ENCODE results near the gene RYR2. TPM values are rescaled to one million over a fixed set of nuclear protein-coding genes. Genes with fewer than 3 reads are reported as not detected.

The RYR2 gene
- total and polyA plus RNA-seq, 8 donors = 0.25 to 33.5 (median 2.5) TPM

- TF ChIP-seq POLR2AphosphoS5 (IDR thresholded peaks at IDR 0.05) (no peak), EP300 (IDR thresholded peaks at IDR 0.05) (no peak), POLR2A (IDR thresholded peaks at IDR 0.05) (no peak)
- TF ChIP-seq, protein P1, sequence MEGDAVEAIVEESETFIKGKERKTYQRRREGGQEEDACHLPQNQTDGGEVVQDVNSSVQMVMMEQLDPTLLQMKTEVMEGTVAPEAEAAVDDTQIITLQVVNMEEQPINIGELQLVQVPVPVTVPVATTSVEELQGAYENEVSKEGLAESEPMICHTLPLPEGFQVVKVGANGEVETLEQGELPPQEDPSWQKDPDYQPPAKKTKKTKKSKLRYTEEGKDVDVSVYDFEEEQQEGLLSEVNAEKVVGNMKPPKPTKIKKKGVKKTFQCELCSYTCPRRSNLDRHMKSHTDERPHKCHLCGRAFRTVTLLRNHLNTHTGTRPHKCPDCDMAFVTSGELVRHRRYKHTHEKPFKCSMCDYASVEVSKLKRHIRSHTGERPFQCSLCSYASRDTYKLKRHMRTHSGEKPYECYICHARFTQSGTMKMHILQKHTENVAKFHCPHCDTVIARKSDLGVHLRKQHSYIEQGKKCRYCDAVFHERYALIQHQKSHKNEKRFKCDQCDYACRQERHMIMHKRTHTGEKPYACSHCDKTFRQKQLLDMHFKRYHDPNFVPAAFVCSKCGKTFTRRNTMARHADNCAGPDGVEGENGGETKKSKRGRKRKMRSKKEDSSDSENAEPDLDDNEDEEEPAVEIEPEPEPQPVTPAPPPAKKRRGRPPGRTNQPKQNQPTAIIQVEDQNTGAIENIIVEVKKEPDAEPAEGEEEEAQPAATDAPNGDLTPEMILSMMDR (IDR thresholded peaks at IDR 0.05) = no peak
- Histone ChIP-seq H3K9me3 (no peaks in the 10 kb centered on the region), H3K4me3 (no peak overlapping the region), H3K36me3 (no peaks in the 10 kb centered on the region), H3K27ac (no peak overlapping the region), H3K27me3 (no peaks in the 10 kb centered on the region), H3K4me1 (peaks cover 0 to under 1% (median 0%) of the 10 kb centered on the region in 4 donors)
- intact Hi-C loops (cut with DNase I; ENCODE audit: low total_unique reads) = no loop called here
- WGBS, 5 donors = 86 to 96% (median 95%) methylated on average over 4 of the region's 4 CpGs
- no peak for DNase-seq
Observed at GRCh38 chr1:237745545-237745944, 703.6 kb downstream of the RYR2 start.

DNA sequence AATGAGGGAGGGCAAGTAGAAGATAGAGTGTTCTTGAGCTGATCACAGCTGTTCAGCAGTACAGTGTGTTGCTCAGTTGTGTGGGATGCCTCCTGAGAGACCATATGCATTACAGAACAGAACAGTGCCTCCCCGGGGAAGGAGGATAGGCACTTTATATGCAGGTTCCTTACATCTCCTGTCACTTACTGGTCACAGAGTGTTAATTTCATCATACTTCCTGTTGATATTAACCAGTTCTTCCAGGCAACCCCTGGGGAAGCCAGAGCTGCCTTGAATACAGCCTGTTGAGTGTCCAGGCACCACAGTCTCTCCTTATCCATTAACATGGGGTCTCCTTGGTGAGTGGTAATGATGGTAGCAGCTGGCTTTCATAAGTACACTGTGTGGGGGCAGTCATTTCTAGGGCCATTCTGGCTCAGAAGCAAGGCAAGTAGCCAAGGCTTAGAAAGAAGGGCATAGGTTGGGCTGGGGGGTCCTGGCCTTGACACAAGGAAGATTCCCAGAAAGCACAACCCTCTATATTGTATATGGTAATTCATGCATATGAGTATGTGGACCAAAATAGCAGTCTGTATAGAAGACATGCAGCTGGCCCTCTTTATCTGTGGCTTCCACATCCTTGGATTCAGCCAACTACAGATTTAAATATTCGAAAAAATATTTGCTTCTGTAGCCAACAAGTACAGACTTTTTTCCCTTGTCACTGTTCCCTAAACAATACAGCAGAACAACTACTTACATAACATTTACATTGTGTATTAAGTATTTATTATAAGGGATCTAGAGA, 706.4 kb downstream of the RYR2 start:
- peak in 1 of 2 donors; percentile 58 for DNase-seq
- TF ChIP-seq EP300 (IDR thresholded peaks at IDR 0.05) (no peak), POLR2AphosphoS5 (IDR thresholded peaks at IDR 0.05) (no peak), POLR2A (IDR thresholded peaks at IDR 0.05) (no peak)
- TF ChIP-seq, protein P1 (IDR thresholded peaks at IDR 0.05) = no peak
- no peaks in the 10 kb centered on the region for H3K36me3 ChIP-seq
- no peak overlapping the region for H3K4me3 ChIP-seq
- intact Hi-C loops (cut with DNase I; ENCODE audit: low total_unique reads) = no loop called here
- H3K27me3 ChIP-seq = no peaks in the 10 kb centered on the region
- WGBS, 5 donors = 42 to 68% (median 59%) methylated on average over 2 of the region's 2 CpGs
- H3K27ac ChIP-seq = no peak overlapping the region
- H3K4me1 ChIP-seq = peaks cover 0 to 11% (median 0%) of the 10 kb centered on the region in 4 donors
- no peaks in the 10 kb centered on the region for H3K9me3 ChIP-seq

- H3K9me3 ChIP-seq = no peaks in the 10 kb centered on the region
- TF ChIP-seq, protein P1 (IDR thresholded peaks at IDR 0.05) = no peak
- no peak for TF ChIP-seq EP300 (IDR thresholded peaks at IDR 0.05)
- no peak for TF ChIP-seq POLR2AphosphoS5 (IDR thresholded peaks at IDR 0.05)
- no peak for TF ChIP-seq POLR2A (IDR thresholded peaks at IDR 0.05)
- H3K4me3 ChIP-seq = no peak overlapping the region
- H3K27ac ChIP-seq = no peak overlapping the region
- H3K4me1 ChIP-seq = peaks cover 0 to 18% (median 0%) of the 10 kb centered on the region in 4 donors
- H3K36me3 ChIP-seq = no peaks in the 10 kb centered on the region
- intact Hi-C loops (cut with DNase I; ENCODE audit: low total_unique reads) = no loop called here
- no peaks in the 10 kb centered on the region for H3K27me3 ChIP-seq
- WGBS, 5 donors = 84 to 100% (median 89%) methylated on average over 1 of the region's 1 CpG
- no peak for DNase-seq
Observed at GRCh38 chr1:237749122-237749521, 707.1 kb downstream of the RYR2 start.

GRCh38 chr1:237751090-237751489, 709.1 kb downstream of the RYR2 start:
- Histone ChIP-seq H3K9me3 (no peaks in the 10 kb centered on the region), H3K4me3 (no peak overlapping the region), H3K4me1 (peaks cover 0 to 20% (median 0%) of the 10 kb centered on the region in 4 donors), H3K27ac (no peak overlapping the region), H3K27me3 (no peaks in the 10 kb centered on the region), H3K36me3 (no peaks in the 10 kb centered on the region)
- TF ChIP-seq EP300 (IDR thresholded peaks at IDR 0.05) (no peak), POLR2AphosphoS5 (IDR thresholded peaks at IDR 0.05) (no peak), POLR2A (IDR thresholded peaks at IDR 0.05) (no peak)
- TF ChIP-seq, protein P1 (IDR thresholded peaks at IDR 0.05) = no peak
- WGBS, 5 donors = 30 to 51% (median 35%) methylated on average over 2 of the region's 2 CpGs
- no peak for DNase-seq
- intact Hi-C loops (cut with DNase I; ENCODE audit: low total_unique reads) = no loop called here
